ENCODE measurements around the gene SUMO3. TPM values are rescaled to one million over a fixed set of nuclear protein-coding genes. Genes with fewer than 3 reads are reported as not detected.
A peak's percentile ranks its signal among the peaks of the same experiment; 100 is the strongest.

SUMO3 gene
- total RNA-seq, 1 experiment from 2014 or later, result 41.4 TPM

GRCh38 chr21:44761011-44761729 lies 56.7 kb downstream of the SUMO3 start:
- intact Hi-C loops (cut with micrococcal nuclease; ENCODE audit: unreplicated experiment), result no loop called here
- ChIA-PET POLR2A (no interaction called here), CTCF (no interaction called here)
- no peak overlapping the region for H3K27ac ChIP-seq (ENCODE audit: low read length)
- no peaks in the 10 kb centered on the region for H3K36me3 ChIP-seq (ENCODE audit: control insufficient read depth, insufficient read depth, low read length)
- no peak overlapping the region for H3K4me3 ChIP-seq (ENCODE audit: low read depth in 2 of 2, low read length in 2 of 2)
- in situ Hi-C loops (cut with HindIII; ENCODE audit: low pct_unique_long_range_greater_than_20kb, low sequenced_read_pairs), result no loop called here
- no peaks in the 10 kb centered on the region for H3K9me3 ChIP-seq (ENCODE audit: control insufficient read depth, insufficient read depth, low read depth, low read length)
- no peak for ATAC-seq
- BruUV-seq (replicated peaks), result no TSS peak
- TF ChIP-seq CTCF (IDR thresholded peaks at IDR 0.05) (peak; percentile 73), TCF7L2 (IDR thresholded peaks at IDR 0.05; ENCODE audit: low read depth, low read length) (no peak)
- DNase-seq (ENCODE audit: low read depth, low spot score), result no peak
- no peaks in the 10 kb centered on the region for H3K27me3 ChIP-seq (ENCODE audit: control insufficient read depth, insufficient read depth, low read length)
- peaks cover 5% of the 10 kb centered on the region; the same call in 1 of the 2 replicates for H3K4me1 ChIP-seq (ENCODE audit: control insufficient read depth, insufficient read depth, low read length)

- Histone ChIP-seq H3K36me3 (ENCODE audit: control insufficient read depth, insufficient read depth, low read length) (no peaks in the 10 kb centered on the region), H3K9me3 (ENCODE audit: control insufficient read depth, insufficient read depth, low read depth, low read length) (no peaks in the 10 kb centered on the region), H3K27ac (ENCODE audit: low read length) (no peak overlapping the region), H3K4me3 (ENCODE audit: low read depth in 2 of 2, low read length in 2 of 2) (no peak overlapping the region), H3K27me3 (ENCODE audit: control insufficient read depth, insufficient read depth, low read length) (no peaks in the 10 kb centered on the region), H3K4me1 (ENCODE audit: control insufficient read depth, insufficient read depth, low read length) (no peaks in the 10 kb centered on the region)
- POLR2A ChIA-PET, result no interaction called here
- no peak for ATAC-seq
- in situ Hi-C loops (cut with HindIII; ENCODE audit: low pct_unique_long_range_greater_than_20kb, low sequenced_read_pairs) (no loop called here), intact Hi-C loops (cut with micrococcal nuclease; ENCODE audit: unreplicated experiment) (no loop called here)
- DNase-seq (ENCODE audit: low read depth, low spot score), result no peak
- TF ChIP-seq TCF7L2 (IDR thresholded peaks at IDR 0.05; ENCODE audit: low read depth, low read length) (no peak), POLR2AphosphoS5 (IDR thresholded peaks at IDR 0.05; ENCODE audit: low read depth, low read length) (no peak), REST (IDR thresholded peaks at IDR 0.05; ENCODE audit: insufficient read depth in 1 of 2, low read depth in 2 of 2, low read length in 1 of 2) (no peak), SIN3A (IDR thresholded peaks at IDR 0.05; ENCODE audit: borderline replicate concordance, insufficient read depth, low read depth, low read length) (no peak), CTCF (IDR thresholded peaks at IDR 0.05) (no peak)
- CTCF ChIA-PET, result no interaction called here
- BruUV-seq (replicated peaks), result no TSS peak
Observed at GRCh38 chr21:44760376-44760775, 57.5 kb downstream of the SUMO3 start.

All from Panc1 (cell line).